Superior temporal gyrus (tissue), 1 donor: ENCODE data around the gene SORBS2.
A peak's percentile ranks its signal among the peaks of the same experiment; 100 is the strongest.

ENCODE experiments used
- DNase-seq: peaks from one replicate; pipeline ENCODE4 v3.0.0-alpha.2; 2016; ENCODE audit errors: extremely low spot score

SORBS2 gene

DNA sequence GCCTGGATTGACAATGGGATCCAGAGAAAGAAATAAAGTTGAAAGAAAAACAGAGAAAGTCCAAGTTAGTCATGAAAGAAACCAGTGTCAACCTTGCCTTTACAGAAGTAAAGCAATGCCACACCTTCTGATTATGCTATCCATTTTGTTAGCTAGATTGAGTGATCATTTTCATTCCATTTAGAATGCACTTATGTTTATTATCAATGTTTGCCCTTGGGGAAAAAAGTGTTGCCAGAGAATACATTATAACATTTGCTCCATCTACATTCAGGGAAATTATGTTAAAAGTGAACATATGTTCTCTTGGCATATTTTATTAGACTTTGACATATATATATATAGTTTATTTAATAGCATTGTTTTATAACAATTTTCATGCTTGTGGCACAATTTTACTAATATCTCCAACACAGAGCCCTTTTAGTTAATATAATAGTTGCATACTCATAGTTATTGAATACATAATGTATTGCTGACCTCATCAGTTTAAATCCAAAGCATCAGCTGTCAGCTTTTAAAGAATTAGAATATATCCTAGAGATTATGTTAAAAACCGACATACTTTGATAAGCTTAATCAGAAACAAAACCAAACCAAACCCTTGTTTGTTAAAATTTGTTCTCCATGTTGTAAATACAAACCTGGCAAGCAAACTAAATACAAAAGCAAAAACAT is 134.2 kb downstream of the SORBS2 start:
- DNase-seq, result no peak

GRCh38 chr4:185672618-185673017 is 139.4 kb downstream of the SORBS2 start:
- DNase-seq, result no peak

DNA sequence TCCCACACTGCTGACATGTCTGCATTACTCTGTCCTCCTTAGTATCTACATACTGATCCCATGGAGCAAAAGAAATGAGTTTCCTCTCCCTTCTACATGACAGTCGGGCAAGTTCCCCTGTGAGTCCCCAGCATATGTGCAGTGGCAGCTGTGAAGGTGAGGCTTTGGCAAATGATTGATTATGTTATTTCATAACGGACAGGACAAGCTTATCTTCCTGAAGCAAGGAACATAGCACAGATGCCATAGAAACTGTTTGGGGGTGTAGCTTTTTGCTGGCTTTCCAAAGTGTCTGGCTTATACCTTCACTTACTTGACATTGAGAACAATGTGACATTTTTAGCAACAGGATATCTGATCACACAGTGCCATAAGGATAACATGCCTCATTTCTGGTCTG is 139.8 kb downstream of the SORBS2 start:
- DNase-seq, result no peak

DNA sequence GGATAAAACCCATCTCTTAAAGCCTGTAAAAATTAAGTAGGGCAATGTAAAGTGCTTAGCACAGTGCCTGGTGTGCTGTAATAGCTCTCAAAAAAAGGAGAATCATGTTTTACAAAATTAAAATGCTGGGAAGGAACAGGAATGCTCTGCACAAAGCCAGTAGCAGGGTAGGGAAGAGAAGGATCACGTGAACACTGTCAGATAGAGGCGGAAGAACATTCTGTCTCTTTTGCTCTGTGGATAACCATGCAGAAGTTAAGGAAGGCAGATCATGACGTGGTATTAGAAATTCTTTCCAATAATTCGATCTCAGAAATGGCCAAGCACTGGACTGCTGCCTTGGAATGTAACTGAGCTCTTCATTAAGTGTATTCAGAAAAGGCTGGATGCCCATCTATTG is 140.5 kb downstream of the SORBS2 start:
- no peak for DNase-seq

DNA sequence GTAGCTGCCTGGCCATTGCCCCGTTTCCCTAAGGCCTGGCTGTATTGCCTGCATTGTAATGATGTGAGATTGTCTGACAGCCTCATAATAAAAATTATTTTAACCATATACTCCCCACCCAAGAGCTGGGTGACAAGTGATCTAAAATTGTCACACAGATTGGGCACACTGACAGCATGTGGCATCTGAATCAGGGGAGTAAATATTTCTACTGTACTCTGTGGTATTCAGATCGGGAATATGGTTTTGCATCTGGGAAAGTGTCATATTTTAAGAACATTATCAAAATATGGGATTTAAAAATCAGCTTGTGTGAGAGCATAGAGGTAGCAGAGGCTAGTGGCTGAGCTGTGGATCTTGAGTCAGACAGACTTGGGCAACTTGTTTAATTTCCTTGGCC is 140.9 kb downstream of the SORBS2 start:
- no peak for DNase-seq

DNA sequence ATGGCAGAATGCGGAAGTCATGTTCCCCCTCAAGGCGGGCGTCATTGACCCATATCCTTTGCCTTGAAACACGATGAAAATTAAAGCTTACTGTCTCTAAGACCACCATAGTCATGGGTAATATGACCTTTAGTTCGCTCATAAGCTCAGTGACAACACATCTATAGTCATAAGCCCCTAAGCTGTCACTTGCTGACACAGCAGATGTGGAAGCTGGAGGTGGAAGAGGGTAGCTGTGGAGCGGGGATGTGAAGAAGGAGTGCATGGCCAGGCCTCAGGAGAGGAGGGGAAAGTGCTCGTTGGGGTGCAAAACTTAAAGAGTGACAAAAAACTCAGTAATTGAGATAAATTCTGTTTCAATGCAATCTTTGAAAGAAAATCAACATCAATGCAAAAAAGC is 142.7 kb downstream of the SORBS2 start:
- DNase-seq, result no peak

GRCh38 chr4:185666156-185666555 is 145.8 kb downstream of the SORBS2 start:
- DNase-seq, result no peak

DNA sequence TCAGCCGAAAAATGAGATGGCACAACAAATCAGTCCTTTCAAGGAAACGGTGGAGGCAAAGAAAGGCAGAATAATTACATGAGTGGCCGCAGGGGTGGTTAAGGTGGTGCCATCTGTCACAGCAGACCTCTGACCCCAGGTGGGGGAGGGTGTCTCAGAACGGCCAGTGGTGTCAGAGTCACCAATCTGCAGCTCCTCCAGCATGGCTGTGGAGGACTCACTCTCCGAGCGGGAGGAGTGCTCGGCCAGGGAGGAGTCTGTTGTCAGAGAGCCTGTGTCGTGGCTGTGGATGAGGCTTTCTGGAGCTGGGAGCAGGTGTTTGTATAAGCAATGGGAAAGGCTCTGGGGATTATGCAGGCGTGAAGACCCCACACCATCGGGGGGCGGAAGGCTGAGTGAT is 146.3 kb downstream of the SORBS2 start:
- no peak for DNase-seq

- DNase-seq, result no peak
Measured at GRCh38 chr4:185664481-185664880, 147.5 kb downstream of the SORBS2 start.

GRCh38 chr4:185662030-185662778 is 149.8 kb downstream of the SORBS2 start:
- DNase-seq, result no peak

GRCh38 chr4:185660340-185660739 is 151.7 kb downstream of the SORBS2 start:
- no peak for DNase-seq

- no peak for DNase-seq
Measured at GRCh38 chr4:185657699-185658098, 154.3 kb downstream of the SORBS2 start.

DNA sequence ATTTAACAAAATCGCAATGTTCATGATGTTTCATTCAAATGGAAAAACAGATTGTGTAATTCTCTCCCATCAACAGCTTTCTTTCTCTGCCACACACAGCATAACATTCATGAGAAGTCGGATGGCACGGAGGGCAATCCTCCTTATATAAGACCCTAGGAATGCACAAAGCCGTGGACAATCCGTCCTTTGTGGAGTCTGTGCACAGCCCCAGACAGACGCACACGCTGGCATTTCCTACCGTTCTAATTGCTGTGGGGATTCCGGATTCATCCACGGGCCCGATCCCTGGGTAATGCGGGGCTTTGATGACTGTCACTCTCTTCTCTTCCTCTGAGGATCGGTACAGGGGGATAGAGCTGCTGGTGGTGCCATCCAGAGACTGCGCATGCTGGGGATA is 154.8 kb downstream of the SORBS2 start:
- peak; percentile 44 for DNase-seq

DNA sequence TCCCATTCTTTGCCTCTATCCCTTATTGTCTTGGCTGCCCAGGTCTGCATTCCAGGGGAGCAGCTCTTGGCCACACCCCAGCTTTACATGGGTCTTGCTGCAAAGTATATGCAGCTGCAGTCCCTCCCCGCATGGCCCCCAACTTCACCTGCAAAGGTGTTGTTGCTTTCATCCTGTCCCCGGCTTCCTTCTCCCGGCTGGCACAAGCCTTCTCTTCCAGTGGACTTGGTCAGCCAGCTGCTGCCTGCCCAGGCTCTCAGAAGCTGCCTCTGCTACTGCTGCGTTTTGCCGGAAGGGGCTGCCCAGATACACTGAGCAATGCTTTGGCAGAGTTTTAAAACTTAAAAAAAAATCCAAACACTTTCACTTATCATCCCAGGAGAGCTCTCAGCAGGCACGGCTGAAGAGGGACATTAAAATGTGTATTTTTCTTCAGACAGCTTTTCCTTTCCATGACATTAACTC is 155.5 kb downstream of the SORBS2 start:
- peak; percentile 64 for DNase-seq

DNA sequence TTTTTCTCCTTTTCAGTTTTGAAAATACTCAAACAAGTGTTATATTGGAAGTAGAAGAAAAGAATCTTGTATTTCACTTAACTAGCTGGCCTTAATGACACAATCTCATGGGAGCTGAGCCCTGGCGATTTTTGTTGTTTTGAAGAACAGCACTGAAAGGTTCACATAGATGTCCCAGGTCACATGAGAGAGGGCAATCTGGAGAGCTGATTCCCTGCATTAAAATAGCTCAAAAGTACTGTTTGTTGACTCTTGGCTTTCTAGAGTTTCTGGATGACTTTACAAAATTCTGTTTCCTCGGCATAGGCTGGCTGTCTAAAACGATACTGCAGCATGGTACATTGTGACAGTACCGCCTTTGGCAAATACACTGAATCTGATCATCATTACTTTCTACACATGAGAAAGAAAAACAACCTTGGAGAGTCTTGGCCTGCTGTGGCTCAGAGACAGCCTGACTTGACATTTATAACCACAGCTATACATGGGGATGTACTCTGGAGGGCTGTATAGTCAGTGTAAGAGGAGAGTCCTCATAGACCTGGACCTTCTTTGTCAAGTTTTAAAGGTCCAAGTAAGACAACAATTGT is 156.9 kb downstream of the SORBS2 start:
- no peak for DNase-seq

GRCh38 chr4:185654311-185654710 is 157.7 kb downstream of the SORBS2 start:
- DNase-seq, result no peak

DNA sequence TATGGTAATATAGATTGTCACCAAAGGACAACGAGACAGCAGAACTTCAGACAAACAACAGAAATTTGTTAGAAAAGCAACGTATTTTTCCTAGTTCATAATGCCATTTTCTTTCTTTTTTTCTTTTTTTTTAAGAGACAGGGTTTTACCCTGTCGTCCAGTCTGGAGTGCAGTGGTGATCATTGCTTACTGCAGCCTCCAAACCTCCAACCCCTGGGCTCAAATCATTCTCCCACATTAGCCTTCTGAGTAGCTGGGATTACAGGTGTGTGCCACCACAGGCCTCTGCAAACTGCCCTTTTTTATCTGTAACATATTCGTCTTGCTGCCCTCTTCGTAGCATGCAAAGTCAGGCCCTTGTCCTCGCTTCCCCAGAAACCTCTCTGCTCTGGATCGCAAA is 160.1 kb downstream of the SORBS2 start:
- DNase-seq, result no peak

DNA sequence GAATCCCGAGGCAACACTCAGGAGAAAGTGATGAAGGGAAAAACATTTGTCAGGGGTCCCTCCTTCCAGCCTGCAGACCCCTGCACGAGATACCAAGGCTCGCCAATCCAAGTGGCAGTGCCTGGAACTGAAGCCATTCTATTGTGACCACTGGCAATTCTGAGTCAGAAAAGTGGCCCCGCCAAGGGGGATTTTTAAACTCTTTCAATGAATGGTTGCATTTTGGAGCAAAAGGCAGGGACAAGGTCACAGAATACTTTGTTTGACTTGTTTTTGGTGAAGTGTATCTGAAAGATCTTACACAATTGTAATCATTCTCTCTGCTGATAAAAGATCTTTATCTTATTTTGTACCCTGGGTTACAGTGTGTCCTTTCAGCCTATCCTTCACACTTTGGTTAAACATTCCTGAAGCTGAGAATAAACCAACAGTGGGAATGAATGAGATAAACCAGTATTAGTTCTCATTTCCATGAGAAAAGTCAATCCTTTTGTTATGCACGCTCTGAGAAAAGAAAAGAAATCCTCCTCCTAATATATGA is 160.8 kb downstream of the SORBS2 start:
- no peak for DNase-seq

DNA sequence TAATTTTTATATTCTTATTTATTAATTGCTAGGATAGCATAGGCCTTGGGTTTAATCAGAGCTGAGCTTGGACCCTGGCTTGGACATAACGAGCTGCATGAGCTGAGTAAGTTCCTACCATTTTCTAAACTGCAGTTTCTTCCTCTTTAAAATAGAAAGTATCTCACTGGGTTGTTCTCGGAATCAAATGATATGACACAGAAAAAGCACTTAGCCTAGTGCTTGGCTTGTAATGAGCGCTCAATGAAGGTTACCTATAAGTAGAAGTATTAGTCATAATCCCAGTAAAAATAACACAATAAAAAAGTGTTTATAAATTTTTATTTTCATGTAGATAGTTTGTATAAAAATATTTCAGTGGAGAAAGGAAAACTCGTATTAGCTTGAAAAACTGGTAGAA is 163.4 kb downstream of the SORBS2 start:
- no peak for DNase-seq

DNA sequence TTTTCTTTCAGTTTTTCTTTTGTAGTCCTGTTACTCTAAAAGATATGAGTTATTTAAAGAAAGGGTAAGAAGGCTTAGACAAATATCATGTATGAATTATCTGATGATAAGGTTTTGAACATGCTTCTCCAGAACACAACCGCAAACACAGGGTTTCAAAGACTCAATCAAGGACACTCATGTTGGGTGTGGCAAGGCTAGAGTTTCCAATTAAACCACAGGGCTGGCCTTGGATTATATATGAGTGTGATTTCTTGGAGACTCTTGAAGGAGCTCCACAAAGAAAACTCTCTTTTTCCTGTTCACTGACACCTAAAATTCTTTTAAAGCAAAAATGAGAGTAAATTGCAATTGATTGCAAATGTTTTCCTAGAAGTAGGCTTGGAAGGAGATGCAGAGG is 166.6 kb downstream of the SORBS2 start:
- no peak for DNase-seq

DNA sequence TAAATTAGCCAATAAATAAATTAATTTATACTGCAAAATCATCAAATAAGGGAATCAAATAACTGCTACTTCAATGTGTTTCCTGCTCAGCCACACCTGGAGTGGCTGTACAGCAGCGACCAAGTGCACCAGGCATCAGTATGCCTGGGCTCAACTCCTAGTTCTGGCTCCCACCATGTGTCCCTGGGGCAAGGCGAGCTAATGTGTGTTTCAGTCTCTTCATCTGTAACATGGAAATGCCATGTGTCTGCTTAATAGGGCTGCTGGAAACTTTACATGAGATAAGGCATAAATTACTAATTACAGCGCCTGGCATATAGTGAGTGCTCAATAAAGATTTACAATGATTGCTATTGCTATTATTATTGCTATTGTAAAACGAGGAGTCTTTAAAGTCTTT is 167.6 kb downstream of the SORBS2 start:
- DNase-seq, result no peak

- DNase-seq, result no peak
Measured at GRCh38 chr4:185642907-185643306, 169.1 kb downstream of the SORBS2 start.
